ENCODE results near the gene SLC50A1. TPM values are rescaled to one million over a fixed set of nuclear protein-coding genes. Genes with fewer than 3 reads are reported as not detected.

SLC50A1 gene
- total RNA-seq, 1 experiment from 2014 or later = 47.5 TPM

DNA sequence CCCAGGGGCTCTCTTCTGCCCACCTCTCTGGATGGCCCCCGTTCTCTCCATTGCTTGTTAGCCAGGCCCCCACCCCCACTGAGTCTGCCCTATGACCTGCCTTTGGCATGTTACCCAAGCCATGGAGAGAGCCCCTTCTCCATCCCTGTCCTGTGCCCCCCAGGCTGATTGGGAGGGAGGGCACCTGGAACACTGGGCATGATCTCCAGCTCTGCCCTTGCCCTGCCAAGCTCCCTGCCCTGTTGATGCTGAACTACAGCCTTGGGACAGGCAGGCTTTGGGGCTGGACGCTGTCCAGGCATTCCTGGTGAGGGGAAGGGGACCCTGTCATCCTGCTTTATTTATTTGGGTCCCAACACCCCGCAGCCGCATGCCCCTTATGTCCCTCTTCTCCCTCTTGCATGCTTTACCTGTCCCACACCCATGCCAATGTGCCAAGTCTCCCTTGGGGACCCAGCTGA is 48.7 kb downstream of the SLC50A1 start:
- no peak for DNase-seq (ENCODE audit: low spot score)

DNA sequence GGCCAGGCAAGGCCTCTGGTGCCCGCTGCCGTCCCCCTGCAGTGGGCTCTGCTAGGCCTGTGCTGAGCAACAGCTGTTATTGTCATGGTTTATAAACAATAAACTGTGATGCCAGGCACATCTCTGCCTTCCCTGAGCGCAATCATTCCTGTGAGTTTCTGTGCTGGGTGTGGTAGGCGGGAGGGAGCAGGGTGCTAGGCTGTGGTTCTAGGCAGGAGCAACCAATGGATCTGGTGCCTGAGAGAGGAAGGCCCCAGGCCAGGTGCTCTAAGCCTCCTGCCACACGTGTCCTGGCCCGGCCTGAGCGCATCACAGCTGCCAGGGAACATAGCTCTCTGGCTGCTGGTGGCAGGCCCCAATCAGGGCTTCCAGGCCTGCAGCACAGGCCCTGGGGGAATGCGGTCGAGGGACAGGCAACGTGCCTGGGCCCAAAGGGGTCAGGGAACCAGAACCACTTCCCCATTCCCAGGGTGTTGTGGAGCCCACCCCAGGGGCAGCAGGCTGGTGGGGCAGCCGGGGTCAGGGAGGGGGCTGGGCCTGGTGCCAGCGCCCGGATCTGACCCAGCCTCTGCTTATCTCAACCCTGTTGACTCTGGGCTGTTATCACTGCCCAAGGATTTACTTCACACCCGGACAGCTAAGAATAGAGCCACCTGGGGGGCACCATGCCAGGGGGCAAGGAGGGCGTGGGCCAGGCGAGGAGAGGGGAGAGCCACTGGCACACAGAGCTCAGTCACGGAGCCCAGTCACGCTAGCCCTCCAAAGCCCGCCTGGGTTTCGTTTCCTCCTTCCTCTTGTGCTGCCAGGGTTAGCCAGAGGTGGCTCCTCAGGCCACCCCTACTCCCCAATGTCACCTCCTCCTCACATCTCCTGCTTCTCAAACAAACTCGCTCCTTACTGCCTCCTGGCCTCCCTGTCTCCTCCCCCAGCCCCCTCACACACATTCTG is 49.5 kb downstream of the SLC50A1 start:
- DNase-seq (ENCODE audit: low spot score) = no peak

DNA sequence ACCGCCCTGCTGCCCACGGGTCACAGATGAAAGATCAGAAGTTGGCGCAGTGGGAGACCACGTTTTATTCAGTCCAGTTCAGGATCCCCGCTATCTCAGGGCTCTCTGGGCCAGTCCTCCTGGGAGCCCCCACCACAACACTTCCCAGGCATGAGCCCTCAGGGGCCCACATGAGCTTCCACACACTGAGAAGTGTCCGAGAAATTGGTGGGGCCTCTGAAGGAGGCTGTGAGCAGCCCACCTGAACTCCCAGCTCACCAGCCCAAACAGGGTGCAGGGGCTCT is 50.1 kb downstream of the SLC50A1 start:
- DNase-seq (ENCODE audit: low spot score) = no peak

DNA sequence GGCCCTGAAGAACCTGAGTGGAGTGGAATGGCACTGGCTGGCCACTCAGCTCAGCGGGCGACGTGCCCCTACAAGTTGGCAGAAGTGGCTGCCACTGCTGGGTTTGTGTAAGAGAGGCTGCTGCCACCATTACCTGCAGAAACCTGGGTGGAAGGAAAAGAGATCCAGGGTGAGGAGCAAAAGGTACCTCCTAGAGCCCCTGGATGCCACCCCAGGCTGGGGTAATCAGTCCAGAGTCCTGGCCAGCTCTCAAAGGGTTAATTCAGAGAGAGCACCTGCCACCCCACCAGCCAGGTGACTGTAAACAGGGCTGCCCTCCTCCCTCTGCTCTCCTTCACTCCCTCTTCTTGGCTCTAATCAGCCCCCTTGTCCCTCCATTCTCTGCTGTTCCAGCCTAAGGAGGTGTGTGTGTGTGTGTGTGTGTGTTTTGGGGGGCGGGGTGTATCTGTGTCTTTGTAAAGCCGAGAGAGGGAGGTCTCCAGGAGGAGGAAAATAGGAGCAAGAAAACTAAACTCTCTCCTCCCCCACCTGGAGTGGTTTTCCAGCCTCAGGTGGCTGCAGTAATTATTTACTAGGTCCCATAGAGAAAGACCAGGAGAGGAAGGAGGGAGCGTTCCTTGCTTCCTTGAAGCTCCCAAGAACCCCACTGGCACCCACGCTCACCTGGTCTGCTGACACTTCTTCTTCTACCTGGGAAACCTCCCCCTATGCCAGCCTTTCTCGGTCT is 50.6 kb downstream of the SLC50A1 start:
- peak; percentile 38 for DNase-seq (ENCODE audit: low spot score)

DNA sequence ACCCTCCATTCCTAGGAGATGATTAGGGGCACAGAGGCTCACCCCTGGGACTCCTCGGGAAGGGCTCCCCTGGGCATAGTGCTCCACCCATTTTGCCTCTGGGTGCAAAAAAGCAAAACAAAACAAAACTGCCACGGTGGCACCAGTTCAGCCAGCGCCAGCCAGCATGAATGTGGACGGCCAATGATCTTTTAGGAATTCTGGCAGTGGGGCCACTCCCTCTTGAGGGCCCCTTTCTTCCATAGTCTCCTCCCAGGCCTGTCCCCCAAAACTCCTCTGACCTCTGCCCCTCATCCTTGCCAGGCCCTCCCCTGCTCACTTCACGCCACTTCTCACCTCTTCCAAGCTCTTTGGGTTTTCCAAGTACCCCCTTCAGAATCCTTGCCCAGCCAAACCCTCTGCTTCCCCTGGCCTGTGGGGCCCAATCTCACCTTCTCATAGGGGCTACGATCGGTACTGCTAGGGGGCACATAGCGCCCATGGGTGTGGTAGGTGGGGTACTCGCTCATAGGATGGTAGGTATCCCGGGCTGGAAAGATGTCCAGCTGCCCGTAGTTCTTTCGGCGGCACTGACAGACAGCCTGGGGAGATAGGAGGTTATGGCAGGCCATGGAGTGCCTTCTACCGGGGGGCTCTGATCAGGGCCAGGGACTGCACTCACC is 51.3 kb downstream of the SLC50A1 start:
- DNase-seq (ENCODE audit: low spot score) = no peak

DNA sequence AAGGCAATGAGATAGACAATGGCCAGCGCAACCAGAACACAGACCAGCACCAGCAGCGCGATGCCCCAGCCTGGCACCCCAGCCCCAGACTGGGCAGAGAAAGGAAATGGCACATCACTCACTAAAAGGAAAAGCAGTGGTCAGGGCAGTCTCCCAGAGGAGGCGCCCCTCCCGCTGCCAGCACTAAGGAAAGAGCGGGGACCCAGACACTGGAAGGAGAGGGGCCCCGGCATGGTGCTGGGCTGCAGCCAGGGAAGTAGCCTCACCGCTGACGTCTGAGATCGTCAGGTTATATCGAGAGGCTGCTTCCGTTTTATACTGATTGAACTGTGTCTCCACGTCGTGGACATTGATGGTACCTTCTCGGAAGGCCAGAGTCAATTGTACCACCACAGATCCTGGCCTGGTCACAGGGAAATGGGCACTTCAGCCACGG is 51.8 kb downstream of the SLC50A1 start:
- no peak for DNase-seq (ENCODE audit: low spot score)

DNA sequence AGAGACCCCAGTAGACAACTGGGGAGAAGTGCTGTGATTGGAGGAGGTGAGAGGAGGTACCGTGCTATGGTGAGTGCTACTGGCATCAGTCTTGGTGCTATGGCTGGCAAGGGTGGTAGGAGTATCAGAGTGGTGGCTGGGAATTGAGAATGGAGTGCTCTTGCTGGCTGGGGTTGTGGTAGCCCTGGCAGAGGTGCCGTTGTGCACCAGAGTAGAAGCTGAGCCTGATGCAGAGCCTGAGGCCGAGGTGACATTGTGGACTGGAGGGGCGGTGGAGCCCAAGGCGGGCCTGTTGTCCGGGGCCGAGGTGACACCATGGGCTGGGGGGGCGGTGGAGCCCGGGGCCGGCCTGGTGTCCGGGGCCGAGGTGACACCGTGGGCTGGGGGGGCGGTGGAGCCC is 52.6 kb downstream of the SLC50A1 start:
- no peak for DNase-seq (ENCODE audit: low spot score)

Small RNAs within 50 kb of the gene (small RNA-seq; reads per million reads assigned to genes)
- gene HMGN2P18 = not detected
- gene RF00019 = not detected

Other genes with a start within 250 kb of the SLC50A1 start
- gene PMVK, start 199.1 kb upstream of the SLC50A1 start, total RNA-seq (2014; rRNA removed; shearing (Covaris generic)) = 15.7 and 18.9 TPM in 2 replicates
- 33.3 and 42.5 TPM in 2 replicates for gene PBXIP1, start 179.8 kb upstream of the SLC50A1 start, total RNA-seq (2014; rRNA removed; shearing (Covaris generic))
- 36.3 and 43.4 TPM in 2 replicates for gene PYGO2, start 174.1 kb upstream of the SLC50A1 start, total RNA-seq (2014; rRNA removed; shearing (Covaris generic))
- gene SHC1, start 165.1 kb upstream of the SLC50A1 start, total RNA-seq (2014; rRNA removed; shearing (Covaris generic)) = 112 and 120 TPM in 2 replicates
- gene CKS1B, start 161.2 kb upstream of the SLC50A1 start, total RNA-seq (2014; rRNA removed; shearing (Covaris generic)) = 189 and 196 TPM in 2 replicates
- 83.1 and 85.5 TPM in 2 replicates for gene FLAD1, start 152.5 kb upstream of the SLC50A1 start, total RNA-seq (2014; rRNA removed; shearing (Covaris generic))
- gene LENEP, start 142.3 kb upstream of the SLC50A1 start, total RNA-seq (2014; rRNA removed; shearing (Covaris generic)) = 0.16 and 0.18 TPM in 2 replicates
- gene ZBTB7B, start 133.1 kb upstream of the SLC50A1 start, total RNA-seq (2014; rRNA removed; shearing (Covaris generic)) = 81.9 and 83.4 TPM in 2 replicates
- 0.70 and 3.3 TPM in 2 replicates for gene DCST2, start 102.1 kb upstream of the SLC50A1 start, total RNA-seq (2014; rRNA removed; shearing (Covaris generic))
- gene DCST1, start 102.0 kb upstream of the SLC50A1 start, total RNA-seq (2014; rRNA removed; shearing (Covaris generic)) = 0.05 TPM in 1 of 2 replicates, not detected in the other
- 177 and 185 TPM in 2 replicates for gene ADAM15, start 84.5 kb upstream of the SLC50A1 start, total RNA-seq (2014; rRNA removed; shearing (Covaris generic))
- 34.6 and 45.0 TPM in 2 replicates for gene EFNA4, start 72.1 kb upstream of the SLC50A1 start, total RNA-seq (2014; rRNA removed; shearing (Covaris generic))
- gene EFNA3, start 57.0 kb upstream of the SLC50A1 start, total RNA-seq (2014; rRNA removed; shearing (Covaris generic)) = 2.4 and 3.9 TPM in 2 replicates
- 49.8 and 62.7 TPM in 2 replicates for gene EFNA1, start 8.0 kb upstream of the SLC50A1 start, total RNA-seq (2014; rRNA removed; shearing (Covaris generic))
- gene DPM3, start 4.7 kb downstream of the SLC50A1 start, total RNA-seq (2014; rRNA removed; shearing (Covaris generic)) = 86.2 and 100 TPM in 2 replicates
- gene KRTCAP2, start 37.5 kb downstream of the SLC50A1 start, total RNA-seq (2014; rRNA removed; shearing (Covaris generic)) = 107 and 128 TPM in 2 replicates
- not detected in 2 replicates for gene TRIM46, start 38.0 kb downstream of the SLC50A1 start, total RNA-seq (2014; rRNA removed; shearing (Covaris generic))
- 4.2 and 7.6 TPM in 2 replicates for gene THBS3, start 72.0 kb downstream of the SLC50A1 start, total RNA-seq (2014; rRNA removed; shearing (Covaris generic))
- gene MTX1, start 72.8 kb downstream of the SLC50A1 start, total RNA-seq (2014; rRNA removed; shearing (Covaris generic)) = 72.2 and 86.8 TPM in 2 replicates
- 8.6 and 12.6 TPM in 2 replicates for gene ENTREP3, start 119.6 kb downstream of the SLC50A1 start, total RNA-seq (2014; rRNA removed; shearing (Covaris generic))
- 112 and 114 TPM in 2 replicates for gene SCAMP3, start 126.5 kb downstream of the SLC50A1 start, total RNA-seq (2014; rRNA removed; shearing (Covaris generic))
- 29.3 and 35.2 TPM in 2 replicates for gene CLK2, start 137.7 kb downstream of the SLC50A1 start, total RNA-seq (2014; rRNA removed; shearing (Covaris generic))
- gene HCN3, start 141.6 kb downstream of the SLC50A1 start, total RNA-seq (2014; rRNA removed; shearing (Covaris generic)) = 4.3 and 6.4 TPM in 2 replicates
- gene PKLR, start 165.6 kb downstream of the SLC50A1 start, total RNA-seq (2014; rRNA removed; shearing (Covaris generic)) = 0.28 TPM in 1 of 2 replicates, not detected in the other
- 270 and 302 TPM in 2 replicates for gene FDPS, start 173.0 kb downstream of the SLC50A1 start, total RNA-seq (2014; rRNA removed; shearing (Covaris generic))
- gene RUSC1, start 185.0 kb downstream of the SLC50A1 start, total RNA-seq (2014; rRNA removed; shearing (Covaris generic)) = 80.6 and 86.9 TPM in 2 replicates

Data from HT-29 (cell line).